ENCODE data around the gene RASSF3. TPM values are rescaled to one million over a fixed set of nuclear protein-coding genes. Genes with fewer than 3 reads are reported as not detected.
A peak's percentile ranks its signal among the peaks of the same experiment; 100 is the strongest.

Gene RASSF3
- total RNA-seq, 3 donors from 2014 or later = 88.0 to 331 (median 90.2) TPM

- DNase-seq (no peak), ATAC-seq (peak; percentile 19)
- Histone ChIP-seq H3K4me3 (no peak overlapping the region), H3K9me3 (no peaks in the 10 kb centered on the region), H3K36me3 (ENCODE audit: low read depth) (no peaks in the 10 kb centered on the region), H3K4me1 (ENCODE audit: low read depth) (peaks cover 2% of the 10 kb centered on the region)
- intact Hi-C loops (cut with DNase I, micrococcal nuclease) = no loop called here
- TF ChIP-seq CTCF (IDR thresholded peaks at IDR 0.05) = no peak
Measured at GRCh38 chr12:64583771-64584421, 26.4 kb upstream of the RASSF3 start.

- Histone ChIP-seq H3K4me3 (no peak overlapping the region), H3K36me3 (ENCODE audit: low read depth) (no peaks in the 10 kb centered on the region), H3K4me1 (ENCODE audit: low read depth) (peaks cover 2% of the 10 kb centered on the region), H3K9me3 (no peaks in the 10 kb centered on the region)
- no peak for ATAC-seq
- DNase-seq = no peak
- TF ChIP-seq CTCF (IDR thresholded peaks at IDR 0.05) = no peak
- intact Hi-C loops (cut with DNase I, micrococcal nuclease) = no loop called here
Measured at GRCh38 chr12:64585104-64585503, 25.2 kb upstream of the RASSF3 start.

GRCh38 chr12:64587447-64587846 is 22.8 kb upstream of the RASSF3 start:
- Histone ChIP-seq H3K4me1 (ENCODE audit: low read depth) (peaks cover 2% of the 10 kb centered on the region), H3K9me3 (no peaks in the 10 kb centered on the region), H3K4me3 (no peak overlapping the region), H3K36me3 (ENCODE audit: low read depth) (no peaks in the 10 kb centered on the region)
- intact Hi-C loops (cut with DNase I, micrococcal nuclease) = no loop called here
- ATAC-seq (no peak), DNase-seq (no peak)
- no peak for TF ChIP-seq CTCF (IDR thresholded peaks at IDR 0.05)

- intact Hi-C loops (cut with DNase I, micrococcal nuclease) = no loop called here
- no peak for DNase-seq
- Histone ChIP-seq H3K9me3 (no peaks in the 10 kb centered on the region), H3K4me1 (ENCODE audit: low read depth) (no peaks in the 10 kb centered on the region), H3K4me3 (no peak overlapping the region), H3K36me3 (ENCODE audit: low read depth) (no peaks in the 10 kb centered on the region)
- no peak for TF ChIP-seq CTCF (IDR thresholded peaks at IDR 0.05)
- ATAC-seq = no peak
Measured at GRCh38 chr12:64590183-64590582, 20.1 kb upstream of the RASSF3 start.

GRCh38 chr12:64595863-64596793 is 14.2 kb upstream of the RASSF3 start:
- Histone ChIP-seq H3K4me3 (no peak overlapping the region), H3K36me3 (ENCODE audit: low read depth) (no peaks in the 10 kb centered on the region), H3K9me3 (no peaks in the 10 kb centered on the region), H3K4me1 (ENCODE audit: low read depth) (no peaks in the 10 kb centered on the region)
- ATAC-seq = no peak
- intact Hi-C loops (cut with DNase I, micrococcal nuclease) = no loop called here
- no peak for TF ChIP-seq CTCF (IDR thresholded peaks at IDR 0.05)
- DNase-seq = no peak
